ENCODE data around the gene TRAIP.
"Not testable (repeated sequence)": the region's sequence is repeated elsewhere in the genome, so short reads cannot be mapped to it uniquely, and the experiment has no call there.

TRAIP gene, protein sequence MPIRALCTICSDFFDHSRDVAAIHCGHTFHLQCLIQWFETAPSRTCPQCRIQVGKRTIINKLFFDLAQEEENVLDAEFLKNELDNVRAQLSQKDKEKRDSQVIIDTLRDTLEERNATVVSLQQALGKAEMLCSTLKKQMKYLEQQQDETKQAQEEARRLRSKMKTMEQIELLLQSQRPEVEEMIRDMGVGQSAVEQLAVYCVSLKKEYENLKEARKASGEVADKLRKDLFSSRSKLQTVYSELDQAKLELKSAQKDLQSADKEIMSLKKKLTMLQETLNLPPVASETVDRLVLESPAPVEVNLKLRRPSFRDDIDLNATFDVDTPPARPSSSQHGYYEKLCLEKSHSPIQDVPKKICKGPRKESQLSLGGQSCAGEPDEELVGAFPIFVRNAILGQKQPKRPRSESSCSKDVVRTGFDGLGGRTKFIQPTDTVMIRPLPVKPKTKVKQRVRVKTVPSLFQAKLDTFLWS

GRCh38 chr3:49856181-49857005 is at the start of gene TRAIP:
TRAIP (minus strand) TSS chr3:49856564; CDS start chr3:49856453, 111 bp downstream.
- ATAC-seq, result peak; percentile 99

DNA sequence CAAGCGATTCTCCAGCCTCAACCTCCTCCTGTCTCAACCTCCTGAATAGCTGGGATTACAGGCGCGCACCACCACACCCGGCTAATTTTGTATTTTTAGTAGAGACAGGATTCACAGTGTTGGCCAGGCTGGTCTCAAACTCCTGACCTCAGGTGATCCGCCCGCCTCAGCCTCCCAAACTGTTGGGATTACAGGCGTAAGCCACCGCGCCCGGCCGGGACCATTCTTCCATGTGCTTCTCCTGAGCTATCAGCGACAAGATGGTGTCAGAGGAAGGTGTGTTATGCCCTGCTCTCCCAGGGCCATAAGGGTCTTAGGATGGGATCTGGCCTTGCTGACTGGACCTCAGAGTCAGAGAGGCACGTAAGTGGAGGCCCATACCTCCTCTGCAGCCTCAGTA is 48.1 kb upstream of the TRAIP start:
- ATAC-seq, result not testable (repeated sequence)

DNA sequence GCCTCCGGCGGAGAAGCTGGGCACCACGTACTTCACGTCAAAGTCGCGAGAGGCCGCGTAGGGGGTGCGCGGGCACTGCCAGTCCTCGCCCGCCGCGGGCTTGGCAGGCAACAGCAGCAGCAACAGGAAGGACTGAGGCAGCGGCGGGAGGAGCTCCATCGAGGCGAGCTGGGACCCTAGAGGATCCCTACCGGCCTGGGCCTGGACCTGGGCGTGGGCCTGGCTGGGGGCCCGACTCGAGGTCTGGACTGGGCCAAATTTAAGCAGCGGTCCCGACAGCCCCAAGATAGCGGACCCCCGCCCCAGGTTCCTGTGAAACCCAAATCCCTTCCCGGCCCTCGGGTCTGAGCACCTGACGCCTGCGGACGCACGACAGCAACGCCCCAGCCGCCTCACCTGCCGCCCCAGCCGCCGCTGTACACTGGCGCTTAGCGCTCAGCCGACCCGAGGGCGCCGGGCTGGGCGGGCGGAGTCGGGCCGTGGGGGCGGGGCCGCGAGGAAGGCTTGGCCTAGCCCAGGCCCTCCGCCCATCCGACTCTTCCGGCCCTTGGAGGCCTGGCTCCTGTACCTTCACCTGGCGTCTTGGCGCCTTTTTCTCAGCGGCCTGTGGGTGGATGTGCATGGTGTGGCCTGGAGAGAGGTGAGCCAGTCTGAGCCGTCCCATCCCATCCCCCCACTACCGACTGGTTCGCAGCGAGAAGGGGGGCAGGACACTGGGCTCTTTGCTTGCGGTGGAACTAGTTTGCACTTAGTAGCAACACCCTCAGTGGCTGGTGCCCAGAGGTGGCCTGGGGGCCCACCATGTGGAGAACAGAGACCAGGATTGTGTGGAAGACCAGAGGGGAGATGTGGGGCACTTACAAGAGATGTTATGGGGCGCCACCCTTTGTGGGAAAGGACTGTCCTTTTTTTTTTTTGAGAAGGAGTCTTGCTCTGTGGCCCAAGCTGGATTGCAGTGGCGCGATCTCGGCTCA is 47.4 kb upstream of the TRAIP start, which contains the start of gene MST1R:
Gene MST1R, minus strand, starts transcription at position 423 of the 974 bp plus-strand sequence. Its CDS starts 264 bp downstream, at position 159.
- peak; percentile 97 to 98 for ATAC-seq

- ATAC-seq, result no peak
Observed at GRCh38 chr3:49902511-49903345, 46.4 kb upstream of the TRAIP start.

GRCh38 chr3:49901366-49902339 is 45.3 kb upstream of the TRAIP start:
- ATAC-seq, result no peak

DNA sequence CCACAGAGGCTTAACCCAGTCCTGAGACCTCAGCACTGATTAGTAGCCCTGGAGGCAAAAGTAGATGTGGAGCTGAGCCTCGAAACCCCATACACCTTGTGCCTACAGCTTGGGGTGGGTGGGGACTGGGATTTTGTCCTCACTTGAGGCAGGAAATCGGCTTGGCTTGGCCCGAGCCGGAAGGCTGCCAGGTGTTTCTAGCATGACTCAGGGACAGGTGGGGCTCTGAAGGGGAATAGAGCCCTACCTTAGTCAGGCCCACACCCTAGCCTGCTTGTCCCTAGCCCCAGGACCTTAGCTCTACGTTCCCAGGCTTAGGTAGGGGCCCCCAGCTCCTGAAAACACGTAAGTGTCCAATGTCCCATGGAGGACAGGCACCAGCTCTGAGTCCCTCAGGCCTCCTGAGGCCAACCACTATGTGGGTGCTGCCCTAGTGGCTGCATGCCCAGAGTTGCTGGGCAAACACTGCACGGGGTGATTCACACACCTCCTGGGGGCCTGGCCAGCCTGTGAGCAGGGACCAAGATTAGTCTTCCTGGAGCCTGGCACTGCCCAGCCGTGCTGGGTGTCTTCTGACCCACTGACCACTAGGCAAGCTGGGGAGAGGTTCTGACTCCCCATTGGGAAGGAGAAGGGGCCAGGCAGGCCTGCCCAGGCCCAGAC is 44.3 kb upstream of the TRAIP start:
- no peak for ATAC-seq

DNA sequence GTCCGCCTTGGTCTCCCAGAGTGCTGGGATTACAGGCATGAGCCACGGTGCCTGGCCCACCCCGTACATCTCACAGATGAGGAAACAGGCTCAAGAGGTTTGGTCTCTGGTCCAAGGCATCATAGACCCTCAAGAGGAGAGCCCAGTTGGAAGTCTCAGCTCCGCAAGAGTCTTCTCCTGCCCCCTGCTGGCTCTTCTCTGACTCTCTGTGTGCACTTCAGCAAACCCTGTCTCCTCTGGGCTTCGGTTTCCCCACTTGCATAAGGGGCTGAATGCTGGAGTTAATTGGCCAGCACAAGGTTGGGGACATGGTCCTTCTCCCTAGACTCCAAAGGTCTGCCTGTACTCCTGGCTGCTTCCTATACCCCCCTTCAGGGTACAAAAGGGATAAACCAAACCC is 43.5 kb upstream of the TRAIP start:
- no peak for ATAC-seq

GRCh38 chr3:49898991-49899390 is 42.6 kb upstream of the TRAIP start:
- no peak for ATAC-seq

DNA sequence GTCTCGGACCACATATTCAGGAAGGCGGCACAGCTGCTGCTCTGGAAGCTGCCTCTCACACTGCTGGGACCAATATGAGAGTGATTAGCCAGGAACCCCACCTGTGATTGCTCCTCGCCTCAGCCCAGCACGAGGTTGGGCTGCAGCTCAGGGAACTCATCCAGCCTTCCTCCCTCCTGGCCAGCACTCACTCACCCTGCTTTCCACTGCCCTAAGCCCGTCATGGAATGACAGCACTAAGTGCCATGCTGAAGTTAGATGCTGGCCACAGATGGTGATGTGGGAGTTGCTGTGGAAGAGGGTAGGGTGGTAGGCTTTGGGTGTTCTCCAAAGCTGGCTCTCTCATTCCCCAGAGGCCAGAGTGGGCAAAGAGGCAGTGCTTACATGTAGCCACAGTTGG is 40.0 kb upstream of the TRAIP start:
- ATAC-seq, result no peak

- no peak for ATAC-seq
Observed at GRCh38 chr3:49895791-49896190, 39.4 kb upstream of the TRAIP start.

DNA sequence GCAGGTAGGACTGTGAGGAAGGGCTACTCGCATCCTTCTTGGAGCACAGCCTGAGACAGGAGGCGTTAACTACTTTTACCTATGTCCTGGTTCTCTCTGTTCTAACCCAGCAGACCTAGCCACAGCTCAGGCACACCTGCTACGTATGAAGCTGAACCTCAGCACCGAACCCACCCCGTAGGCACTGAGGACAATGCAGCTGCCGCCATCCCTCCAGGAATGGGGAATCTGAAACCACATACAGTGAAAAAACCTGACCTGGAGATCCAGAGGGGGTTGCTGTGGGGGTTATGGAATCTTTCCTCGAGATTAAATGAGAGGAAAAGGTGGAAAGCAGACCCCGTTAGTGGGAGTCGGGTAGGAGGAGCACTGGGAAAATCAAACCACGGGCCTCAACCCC is 32.9 kb upstream of the TRAIP start:
- no peak for ATAC-seq

DNA sequence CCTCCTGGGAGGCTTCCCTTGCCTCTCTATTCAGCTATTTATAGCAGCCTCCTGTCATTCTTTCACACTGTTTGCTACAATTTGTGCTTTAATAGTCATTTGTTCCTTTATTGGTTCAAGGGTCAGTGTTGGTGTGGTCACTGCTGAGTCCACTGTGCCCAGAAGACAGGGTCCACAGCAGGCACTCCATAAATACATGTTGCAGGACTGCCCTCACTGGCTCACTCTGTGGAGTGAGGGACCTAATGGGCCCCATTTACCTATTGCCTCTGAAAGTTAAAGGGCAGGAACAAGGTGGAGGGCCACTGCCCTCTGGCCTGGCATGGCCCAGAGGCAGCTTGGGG is 30.5 kb upstream of the TRAIP start:
- ATAC-seq, result no peak

- ATAC-seq, result no peak
Observed at GRCh38 chr3:49883998-49884397, 27.6 kb upstream of the TRAIP start.

GRCh38 chr3:49882166-49882565 is 25.8 kb upstream of the TRAIP start:
- ATAC-seq, result no peak

GRCh38 chr3:49880581-49881315 is 24.4 kb upstream of the TRAIP start:
- ATAC-seq, result no peak

DNA sequence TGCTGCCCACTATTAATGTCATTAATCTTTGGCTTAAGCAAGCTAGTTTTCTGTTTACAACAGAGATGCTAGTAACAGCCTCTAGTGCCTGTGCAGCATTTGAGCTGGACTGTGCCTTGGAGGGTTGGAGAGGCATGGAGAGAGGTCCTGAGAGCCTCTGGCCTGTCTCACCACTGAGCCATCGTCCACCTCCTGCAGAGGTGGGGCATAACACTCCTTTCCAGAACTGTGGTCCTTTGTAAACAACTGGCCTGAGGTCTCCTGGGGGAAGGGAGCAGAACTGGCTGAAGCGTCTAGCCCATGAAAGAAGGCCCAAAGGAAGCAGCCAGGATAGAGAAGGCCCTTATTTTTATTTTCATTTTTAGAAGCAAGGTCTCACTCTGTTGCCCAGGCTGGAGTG is 23.4 kb upstream of the TRAIP start:
- no peak for ATAC-seq

DNA sequence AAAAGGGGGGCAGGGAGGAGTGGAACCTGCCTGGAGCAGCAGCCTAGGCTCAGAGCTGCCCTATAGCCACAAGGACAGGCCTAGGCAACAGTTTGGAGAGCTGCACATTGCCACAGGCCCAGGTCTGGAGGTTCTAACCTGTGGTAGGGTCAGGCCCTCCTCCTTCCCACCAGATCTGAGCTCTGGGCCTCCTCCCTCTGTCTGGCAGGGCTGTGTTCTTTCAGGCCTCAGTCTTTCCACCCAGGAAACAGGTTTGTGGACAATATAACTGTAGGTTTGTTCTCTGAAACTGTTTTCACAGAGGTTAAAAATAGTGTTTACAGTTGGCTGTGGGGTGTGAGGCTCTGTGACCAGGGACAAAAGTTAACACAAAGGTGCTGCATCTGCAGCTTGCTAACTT is 22.3 kb upstream of the TRAIP start:
- no peak for ATAC-seq

GRCh38 chr3:49877716-49878115 is 21.4 kb upstream of the TRAIP start:
- ATAC-seq, result no peak

GRCh38 chr3:49876567-49876966 is 20.2 kb upstream of the TRAIP start:
- ATAC-seq, result no peak
